Esophagus muscularis mucosa (tissue), 4 donors: Measurements from ENCODE around the gene CAMSAP2. TPM values are rescaled to one million over a fixed set of nuclear protein-coding genes. Genes with fewer than 3 reads are reported as not detected.

Experiments used
- DNase-seq: peaks from one replicate; pipeline ENCODE4 v3.0.0-alpha.2; 2017; ENCODE audit errors: extremely low spot score
- H3K27ac ChIP-seq, 4 donors: fragments of 200-600 bp; sonication (generic); replicated peaks in 1 of 4; 1 replicate in 3 of 4; 2 replicates in 1 of 4; pipeline ENCODE4 v1.5.1; 2016 to 2019; ENCODE audit warnings: mild to moderate bottlenecking in 1 of 4
- H3K27me3 ChIP-seq, 4 donors: fragments of 200-600 bp; sonication (generic); one replicate each; pipeline versions ENCODE4 v1.5.1 to v1.6.0; 2016 to 2019
- H3K36me3 ChIP-seq, 4 donors: fragments of 200-600 bp; sonication (generic); one replicate each; pipeline ENCODE4 v1.5.1; 2016 to 2019
- H3K4me1 ChIP-seq, 4 donors: fragments of 200-600 bp; sonication (generic); one replicate each; pipeline ENCODE4 v1.5.1; 2016 to 2019
- H3K4me3 ChIP-seq, 4 donors: fragments of 200-600 bp; sonication (generic); 1 replicate in 2 of 4; 2 replicates in 2 of 4; pipeline ENCODE4 v1.5.1; 2016 to 2019; ENCODE audit warnings: mild to moderate bottlenecking in 4 of 4, moderate library complexity in 1 of 4
- H3K9me3 ChIP-seq, 4 donors: fragments of 200-600 bp; sonication (generic); 1 replicate in 3 of 4; 2 replicates in 1 of 4; pipeline ENCODE4 v1.5.1; 2016 to 2019
- EP300 ChIP-seq: sonication (generic); formaldehyde crosslinking; IDR thresholded peaks from one replicate; pipeline ENCODE4 v1.6.1; 2017; ENCODE audit warnings: antibody characterized with exemption
- POLR2A ChIP-seq: fragments of 450-650 bp; IDR thresholded peaks from one replicate; pipeline ENCODE4 v1.6.1; 2017; ENCODE audit warnings: antibody characterized with exemption, moderate library complexity, mild to moderate bottlenecking, low read depth
- POLR2AphosphoS5 ChIP-seq, 2 donors: sonication (generic); formaldehyde crosslinking; IDR thresholded peaks; one replicate each; pipeline ENCODE4 v1.6.1; 2017; ENCODE audit warnings: antibody characterized with exemption in 2 of 2
- WGBS: methylation state at CpG from one replicate; pipeline ENCODE4 v1.1.5; 2018; 5-methylcytosine and 5-hydroxymethylcytosine counted together
- intact Hi-C: fragments of 100-400 bp; cut with DNase I; formaldehyde crosslinking; loops from one replicate; pipeline ENCODE4 v1.15.1; 2023
- total RNA-seq, 4 donors: library from RNA; depleted of rRNA; stranded (reverse); fragments of >200 nt; gene quantifications; one replicate each; pipeline versions ENCODE4 v1.1.0 to v1.2.1, GENCODE V29; 2016
- TF ChIP-seq, protein P1 (sequence below), 3 experiments: fragments of 200-600 bp in 2 of 3; fragments of 450-650 bp in 1 of 3; sonication (generic) in 2 of 3; IDR thresholded peaks; one replicate each; pipeline ENCODE4 v1.5.1; 2017 to 2019; ENCODE audit warnings: antibody characterized with exemption in 3 of 3, mild to moderate bottlenecking in 2 of 3, moderate library complexity in 1 of 3

Gene CAMSAP2
- total RNA-seq, 4 donors from 2014 or later, result 34.6 to 44.0 (median 38.4) TPM

DNA sequence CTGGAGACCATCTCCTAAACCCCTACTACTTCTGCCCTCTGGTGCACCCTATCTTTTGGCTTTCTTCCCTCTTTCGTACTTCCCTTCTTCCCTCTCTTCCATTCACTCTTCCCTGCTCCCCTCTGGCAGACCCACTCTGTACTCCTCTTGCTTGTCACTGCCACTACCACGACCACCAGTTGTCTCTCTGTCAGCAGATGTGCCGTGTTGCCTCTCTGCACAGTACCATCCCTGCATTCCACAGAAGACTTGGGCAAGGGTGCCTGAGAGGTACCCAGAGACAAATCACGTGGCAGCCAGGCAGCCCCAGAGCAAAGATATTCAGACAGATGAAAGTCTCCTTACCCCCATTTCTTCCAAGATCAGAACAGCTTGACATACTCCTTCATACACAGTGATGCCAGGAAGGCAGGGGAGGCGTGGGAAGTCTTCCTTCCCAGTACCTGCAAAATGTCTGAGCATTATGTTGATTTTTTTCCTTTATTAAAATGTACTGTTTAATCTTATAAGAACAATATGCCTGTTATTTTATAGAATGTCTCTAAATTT is 15.0 kb downstream of the CAMSAP2 start:
- intact Hi-C loops, result no loop called here
- no peaks in the 10 kb centered on the region for H3K36me3 ChIP-seq
- WGBS, result 83% methylated on average over 5 of the region's 5 CpGs
- H3K4me1 ChIP-seq, result peaks cover 7 to 31% (median 28%) of the 10 kb centered on the region in 4 donors
- H3K27me3 ChIP-seq, result no peaks in the 10 kb centered on the region
- TF ChIP-seq, protein P1, sequence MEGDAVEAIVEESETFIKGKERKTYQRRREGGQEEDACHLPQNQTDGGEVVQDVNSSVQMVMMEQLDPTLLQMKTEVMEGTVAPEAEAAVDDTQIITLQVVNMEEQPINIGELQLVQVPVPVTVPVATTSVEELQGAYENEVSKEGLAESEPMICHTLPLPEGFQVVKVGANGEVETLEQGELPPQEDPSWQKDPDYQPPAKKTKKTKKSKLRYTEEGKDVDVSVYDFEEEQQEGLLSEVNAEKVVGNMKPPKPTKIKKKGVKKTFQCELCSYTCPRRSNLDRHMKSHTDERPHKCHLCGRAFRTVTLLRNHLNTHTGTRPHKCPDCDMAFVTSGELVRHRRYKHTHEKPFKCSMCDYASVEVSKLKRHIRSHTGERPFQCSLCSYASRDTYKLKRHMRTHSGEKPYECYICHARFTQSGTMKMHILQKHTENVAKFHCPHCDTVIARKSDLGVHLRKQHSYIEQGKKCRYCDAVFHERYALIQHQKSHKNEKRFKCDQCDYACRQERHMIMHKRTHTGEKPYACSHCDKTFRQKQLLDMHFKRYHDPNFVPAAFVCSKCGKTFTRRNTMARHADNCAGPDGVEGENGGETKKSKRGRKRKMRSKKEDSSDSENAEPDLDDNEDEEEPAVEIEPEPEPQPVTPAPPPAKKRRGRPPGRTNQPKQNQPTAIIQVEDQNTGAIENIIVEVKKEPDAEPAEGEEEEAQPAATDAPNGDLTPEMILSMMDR (IDR thresholded peaks at IDR 0.05), result no peak
- TF ChIP-seq POLR2A (no peak), POLR2AphosphoS5 (IDR thresholded peaks at IDR 0.05) (no peak), EP300 (no peak)
- no peak overlapping the region for H3K4me3 ChIP-seq
- H3K27ac ChIP-seq, result no peak overlapping the region
- H3K9me3 ChIP-seq, result no peaks in the 10 kb centered on the region
- no peak for DNase-seq

DNA sequence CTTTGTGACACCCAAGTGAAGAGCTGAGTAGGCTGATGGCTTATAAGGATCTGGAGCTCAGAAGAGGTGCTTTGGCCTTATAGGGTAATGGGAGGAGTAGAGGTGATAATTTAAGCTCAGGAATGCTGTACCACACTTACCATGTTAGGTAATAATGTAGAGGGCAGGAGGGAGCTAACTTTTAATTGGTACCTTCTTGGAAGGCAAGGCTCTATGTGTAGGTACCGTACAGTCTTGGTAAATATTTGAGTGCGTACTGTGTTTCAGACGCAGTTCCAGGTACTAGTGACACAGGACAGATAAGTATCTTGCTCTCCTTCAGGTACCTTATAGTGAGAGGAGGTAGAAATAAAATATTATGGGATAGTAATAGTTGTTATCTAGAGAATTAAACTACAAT is 16.8 kb downstream of the CAMSAP2 start:
- TF ChIP-seq, protein P1 (IDR thresholded peaks at IDR 0.05), result no peak
- no peak for TF ChIP-seq POLR2AphosphoS5 (IDR thresholded peaks at IDR 0.05)
- no peak for TF ChIP-seq POLR2A
- no peak for TF ChIP-seq EP300
- Histone ChIP-seq H3K9me3 (no peaks in the 10 kb centered on the region), H3K4me3 (no peak overlapping the region), H3K27me3 (no peaks in the 10 kb centered on the region), H3K27ac (no peak overlapping the region), H3K36me3 (no peaks in the 10 kb centered on the region), H3K4me1 (peaks cover 3 to 30% (median 20%) of the 10 kb centered on the region in 4 donors)
- intact Hi-C loops, result no loop called here
- 99% methylated on average over 3 of the region's 3 CpGs for WGBS
- DNase-seq, result no peak

DNA sequence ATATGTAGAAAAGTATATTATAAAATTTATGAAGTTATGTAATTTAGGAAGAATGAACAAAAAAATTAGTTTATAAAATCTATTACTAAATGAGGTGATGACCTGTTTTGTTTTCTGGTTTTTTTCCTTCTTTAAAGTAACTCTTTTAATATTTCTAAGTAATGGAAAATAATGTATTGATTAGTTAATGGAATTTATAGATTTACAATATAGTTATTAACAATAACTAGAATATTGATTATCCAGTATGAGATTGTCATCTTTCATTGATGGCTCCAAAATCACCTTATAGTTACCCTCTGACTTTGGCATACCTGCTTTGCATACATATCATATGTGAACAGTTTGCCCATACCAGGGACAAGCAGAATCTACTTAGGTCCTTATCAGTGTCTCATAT is 23.4 kb downstream of the CAMSAP2 start:
- H3K27ac ChIP-seq, result no peak overlapping the region
- H3K9me3 ChIP-seq, result no peaks in the 10 kb centered on the region
- no peak overlapping the region for H3K4me3 ChIP-seq
- H3K27me3 ChIP-seq, result no peaks in the 10 kb centered on the region
- DNase-seq, result no peak
- peaks cover 0 to 14% (median 9%) of the 10 kb centered on the region in 4 donors for H3K4me1 ChIP-seq
- H3K36me3 ChIP-seq, result peaks cover 11 to 36% (median 24%) of the 10 kb centered on the region in 4 donors
- TF ChIP-seq, protein P1 (IDR thresholded peaks at IDR 0.05), result no peak
- TF ChIP-seq EP300 (no peak), POLR2AphosphoS5 (IDR thresholded peaks at IDR 0.05) (no peak), POLR2A (no peak)
- intact Hi-C loops, result no loop called here

DNA sequence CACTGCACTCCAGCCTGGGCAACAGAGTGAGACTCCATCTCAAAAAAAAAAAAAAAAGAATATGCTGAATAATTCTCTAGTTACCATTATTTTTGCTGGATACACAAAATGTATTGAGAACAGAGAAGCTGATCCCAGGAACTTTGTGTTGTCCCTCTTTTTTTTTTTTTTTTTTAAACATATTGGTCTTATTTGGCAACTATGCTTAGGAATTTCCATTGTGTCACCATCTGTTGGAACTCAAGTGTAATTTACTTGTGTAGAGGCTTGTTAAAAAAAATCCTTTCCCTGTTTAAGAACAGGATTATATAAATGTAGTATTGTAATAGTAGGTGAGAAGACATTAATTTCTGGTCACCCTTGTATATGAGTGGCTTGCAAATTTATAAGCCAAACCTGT is 28.6 kb downstream of the CAMSAP2 start:
- no peak overlapping the region for H3K27ac ChIP-seq
- no peaks in the 10 kb centered on the region for H3K9me3 ChIP-seq
- peaks cover 0 to 12% (median 4%) of the 10 kb centered on the region in 4 donors for H3K4me1 ChIP-seq
- no peak for TF ChIP-seq EP300
- intact Hi-C loops, result no loop called here
- H3K36me3 ChIP-seq, result peaks cover 3 to 49% (median 26%) of the 10 kb centered on the region in 4 donors
- DNase-seq, result no peak
- H3K27me3 ChIP-seq, result no peaks in the 10 kb centered on the region
- H3K4me3 ChIP-seq, result no peak overlapping the region

DNA sequence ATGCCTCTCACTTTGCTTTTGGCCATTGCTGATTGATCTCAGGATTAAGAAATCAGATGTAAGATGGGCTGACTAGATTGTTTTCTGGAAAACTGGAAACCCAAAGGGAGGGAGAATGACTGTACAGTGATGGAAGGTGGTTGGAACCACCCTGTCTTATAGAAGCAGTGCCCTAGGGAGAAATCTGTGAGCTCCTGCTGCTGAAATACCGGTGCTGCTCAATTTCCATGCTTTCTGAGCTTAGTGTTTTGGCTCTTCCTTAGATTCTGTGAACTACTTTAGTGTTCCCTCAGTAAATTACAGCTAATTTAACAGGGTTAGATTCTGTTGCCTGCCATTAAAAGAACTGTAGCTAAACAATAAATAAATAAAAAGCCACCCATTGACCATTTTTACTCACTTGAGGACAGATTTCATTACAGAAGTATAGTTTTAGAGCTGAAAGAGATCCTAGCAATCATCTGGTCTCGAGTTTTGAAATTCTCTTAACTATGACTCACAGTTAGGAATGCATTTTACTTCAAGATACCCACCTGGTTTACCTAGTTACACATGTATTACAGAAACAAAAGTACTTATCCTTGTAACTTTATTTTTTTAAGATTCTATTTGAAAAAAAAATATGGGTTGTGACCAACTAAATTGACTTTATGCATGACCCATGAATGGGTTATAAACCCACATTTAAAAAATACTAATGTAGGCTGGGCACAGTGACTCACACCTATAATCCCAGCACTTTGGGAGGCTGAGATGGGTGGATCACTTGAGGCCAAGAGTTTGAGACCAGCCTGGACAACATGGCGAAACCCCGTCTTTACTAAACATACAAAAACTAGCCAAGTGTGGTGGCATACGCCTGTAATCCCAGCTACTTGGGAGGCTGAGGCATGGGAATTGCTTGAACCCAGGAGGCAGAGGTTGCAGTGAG is 33.2 kb downstream of the CAMSAP2 start:
- peaks cover 0 to 30% (median 14%) of the 10 kb centered on the region in 4 donors for H3K36me3 ChIP-seq
- TF ChIP-seq POLR2AphosphoS5 (IDR thresholded peaks at IDR 0.05) (no peak), EP300 (no peak), POLR2A (no peak)
- TF ChIP-seq, protein P1 (IDR thresholded peaks at IDR 0.05), result no peak
- no peak overlapping the region for H3K4me3 ChIP-seq
- H3K27ac ChIP-seq, result no peak overlapping the region
- no peaks in the 10 kb centered on the region for H3K27me3 ChIP-seq
- 100% methylated on average over 5 of the region's 5 CpGs for WGBS
- no peaks in the 10 kb centered on the region for H3K9me3 ChIP-seq
- DNase-seq, result no peak
- intact Hi-C loops, result no loop called here
- H3K4me1 ChIP-seq, result peaks cover 26 to 42% (median 34%) of the 10 kb centered on the region in 4 donors
